Cardiac fibroblast (primary cell): Measurements from ENCODE around the gene MSI1.
A peak's percentile ranks its signal among the peaks of the same experiment; 100 is the strongest.

Source experiments
- DNase-seq, 2 donors: peaks; one replicate each; pipeline versions ENCODE4 v3.0.0 to v3.0.0-alpha.2; 2010; ENCODE audit warnings: low read depth in 2 of 2
- H3K4me3 ChIP-seq, 2 donors: replicated peaks in 1 of 2; 1 replicate in 1 of 2; 2 replicates in 1 of 2; pipeline ENCODE4 v1.5.1; 2011; ENCODE audit warnings: low read depth in 2 of 2, low read length in 2 of 2, mild to moderate bottlenecking in 2 of 2, moderate library complexity in 1 of 2
- TF ChIP-seq, protein P1 (sequence below): IDR thresholded peaks from one replicate; pipeline ENCODE4 v1.5.1; 2011; ENCODE audit warnings: low read depth, mild to moderate bottlenecking, low read length, inconsistent platforms

Gene MSI1

DNA sequence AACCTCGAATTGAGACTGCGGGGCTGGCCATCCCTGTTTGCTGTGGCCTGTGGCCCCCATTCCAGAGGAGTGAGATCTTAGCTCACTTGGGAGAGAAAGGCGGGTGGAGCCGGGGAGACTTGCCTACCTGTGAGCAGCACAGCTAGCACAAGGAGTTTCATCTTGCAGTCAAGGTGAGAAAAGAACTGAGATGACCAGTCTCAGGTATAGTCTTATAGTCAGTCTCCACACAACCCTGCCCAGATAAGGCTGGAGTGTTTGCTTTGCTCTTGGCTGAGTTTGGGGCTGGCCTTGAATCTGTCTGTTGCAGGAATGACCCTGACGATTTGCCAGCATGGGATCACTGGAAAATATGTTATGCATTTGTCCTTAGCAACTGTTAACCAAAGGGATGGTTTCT is 41.4 kb downstream of the MSI1 start, which contains the start of gene PLA2G1B:
PLA2G1B (minus strand) TSS at position 187 of the 400 bp plus-strand sequence; CDS start at position 161, 26 bp downstream.
- DNase-seq, result no peak
- TF ChIP-seq, protein P1, sequence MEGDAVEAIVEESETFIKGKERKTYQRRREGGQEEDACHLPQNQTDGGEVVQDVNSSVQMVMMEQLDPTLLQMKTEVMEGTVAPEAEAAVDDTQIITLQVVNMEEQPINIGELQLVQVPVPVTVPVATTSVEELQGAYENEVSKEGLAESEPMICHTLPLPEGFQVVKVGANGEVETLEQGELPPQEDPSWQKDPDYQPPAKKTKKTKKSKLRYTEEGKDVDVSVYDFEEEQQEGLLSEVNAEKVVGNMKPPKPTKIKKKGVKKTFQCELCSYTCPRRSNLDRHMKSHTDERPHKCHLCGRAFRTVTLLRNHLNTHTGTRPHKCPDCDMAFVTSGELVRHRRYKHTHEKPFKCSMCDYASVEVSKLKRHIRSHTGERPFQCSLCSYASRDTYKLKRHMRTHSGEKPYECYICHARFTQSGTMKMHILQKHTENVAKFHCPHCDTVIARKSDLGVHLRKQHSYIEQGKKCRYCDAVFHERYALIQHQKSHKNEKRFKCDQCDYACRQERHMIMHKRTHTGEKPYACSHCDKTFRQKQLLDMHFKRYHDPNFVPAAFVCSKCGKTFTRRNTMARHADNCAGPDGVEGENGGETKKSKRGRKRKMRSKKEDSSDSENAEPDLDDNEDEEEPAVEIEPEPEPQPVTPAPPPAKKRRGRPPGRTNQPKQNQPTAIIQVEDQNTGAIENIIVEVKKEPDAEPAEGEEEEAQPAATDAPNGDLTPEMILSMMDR, result no peak
- no peak within 1 kb of the TSS for H3K4me3 ChIP-seq

DNA sequence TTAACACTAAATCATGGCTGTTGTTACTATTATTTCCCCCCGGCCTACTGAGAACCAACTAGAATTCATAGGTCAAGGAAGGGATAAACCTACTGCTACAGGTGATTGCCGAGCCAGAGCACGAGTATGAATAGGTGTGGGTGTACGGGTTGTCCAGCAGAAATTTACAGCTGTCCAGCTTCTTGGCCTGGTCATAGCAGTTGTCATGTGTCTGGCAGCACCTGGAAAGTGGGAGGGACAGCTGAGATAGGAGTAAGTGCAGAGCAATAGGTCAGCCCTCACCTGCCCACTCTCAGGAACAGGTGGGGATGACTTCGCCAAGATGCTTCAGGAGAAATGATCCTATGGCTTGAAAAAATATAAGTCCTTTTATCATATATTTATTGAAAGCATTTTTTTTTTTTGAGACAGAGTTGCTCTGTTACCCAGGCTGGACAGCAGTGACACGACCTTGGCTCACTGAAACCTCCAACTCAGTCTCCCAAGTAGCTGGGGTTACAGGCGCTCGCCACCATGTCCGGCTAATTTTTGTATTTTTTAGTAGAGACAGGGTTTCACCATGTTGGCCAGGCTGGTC is 44.0 kb downstream of the MSI1 start:
- TF ChIP-seq, protein P1, result no peak
- H3K4me3 ChIP-seq, result no peak overlapping the region
- DNase-seq, result no peak

DNA sequence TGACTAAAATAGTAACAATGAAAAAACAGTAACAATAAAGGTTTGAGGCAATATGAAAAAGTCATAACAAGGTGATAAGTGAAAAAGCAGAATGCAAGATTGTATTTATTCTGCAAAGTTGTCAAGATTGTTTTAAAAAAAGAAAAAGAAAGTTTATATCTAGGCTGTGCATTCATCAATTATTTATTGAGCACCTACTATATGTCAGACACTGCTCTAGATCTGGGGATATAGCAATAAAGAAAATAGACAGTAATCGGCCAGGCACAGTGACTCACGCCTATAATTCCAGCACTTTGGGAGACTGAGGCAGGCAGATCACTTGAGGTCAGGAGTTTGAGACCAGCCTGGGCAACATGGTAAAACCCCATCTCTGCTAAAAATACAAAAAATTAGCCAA is 45.2 kb downstream of the MSI1 start:
- H3K4me3 ChIP-seq, result no peak overlapping the region
- DNase-seq, result no peak
- TF ChIP-seq, protein P1, result no peak

DNA sequence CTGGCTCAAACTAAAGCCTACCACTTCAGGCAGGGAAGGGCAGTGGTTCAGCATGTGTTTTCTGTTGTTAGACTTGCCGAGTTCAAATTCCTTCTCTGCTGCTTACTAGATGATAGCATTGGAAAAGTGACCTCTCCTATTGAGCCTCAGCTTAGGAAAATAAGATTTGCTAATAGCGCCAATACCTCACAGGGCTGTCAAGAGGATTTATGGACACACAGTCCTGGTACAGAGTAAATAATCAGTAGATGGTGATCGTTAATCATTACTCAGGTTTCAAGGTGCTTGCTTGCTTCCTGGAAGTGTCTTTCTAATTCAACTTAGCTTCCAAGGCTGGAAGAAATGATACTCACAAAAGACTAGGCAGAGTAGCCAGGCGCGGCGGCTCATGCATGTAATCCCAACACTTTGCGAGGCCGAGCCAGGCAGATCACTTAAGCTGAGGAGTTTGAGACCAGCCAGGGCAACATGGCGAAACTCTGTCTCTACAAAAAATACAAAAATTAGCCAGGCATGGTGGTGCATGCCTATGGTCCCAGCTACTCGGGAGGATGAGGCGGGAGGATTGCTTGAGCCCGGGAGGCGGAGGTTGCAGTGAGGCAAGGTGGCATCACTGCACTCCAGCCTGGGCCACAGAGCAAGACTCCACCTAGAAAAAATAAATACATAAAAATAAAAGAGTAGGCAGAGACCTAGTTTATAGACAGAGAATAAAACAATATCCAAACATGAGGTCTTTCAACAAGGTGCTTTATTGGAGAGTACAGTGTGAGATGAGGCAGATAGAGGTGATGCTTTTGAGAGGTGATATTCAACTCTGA is 47.4 kb downstream of the MSI1 start:
- TF ChIP-seq, protein P1, result no peak
- DNase-seq, result no peak
- no peak overlapping the region for H3K4me3 ChIP-seq

DNA sequence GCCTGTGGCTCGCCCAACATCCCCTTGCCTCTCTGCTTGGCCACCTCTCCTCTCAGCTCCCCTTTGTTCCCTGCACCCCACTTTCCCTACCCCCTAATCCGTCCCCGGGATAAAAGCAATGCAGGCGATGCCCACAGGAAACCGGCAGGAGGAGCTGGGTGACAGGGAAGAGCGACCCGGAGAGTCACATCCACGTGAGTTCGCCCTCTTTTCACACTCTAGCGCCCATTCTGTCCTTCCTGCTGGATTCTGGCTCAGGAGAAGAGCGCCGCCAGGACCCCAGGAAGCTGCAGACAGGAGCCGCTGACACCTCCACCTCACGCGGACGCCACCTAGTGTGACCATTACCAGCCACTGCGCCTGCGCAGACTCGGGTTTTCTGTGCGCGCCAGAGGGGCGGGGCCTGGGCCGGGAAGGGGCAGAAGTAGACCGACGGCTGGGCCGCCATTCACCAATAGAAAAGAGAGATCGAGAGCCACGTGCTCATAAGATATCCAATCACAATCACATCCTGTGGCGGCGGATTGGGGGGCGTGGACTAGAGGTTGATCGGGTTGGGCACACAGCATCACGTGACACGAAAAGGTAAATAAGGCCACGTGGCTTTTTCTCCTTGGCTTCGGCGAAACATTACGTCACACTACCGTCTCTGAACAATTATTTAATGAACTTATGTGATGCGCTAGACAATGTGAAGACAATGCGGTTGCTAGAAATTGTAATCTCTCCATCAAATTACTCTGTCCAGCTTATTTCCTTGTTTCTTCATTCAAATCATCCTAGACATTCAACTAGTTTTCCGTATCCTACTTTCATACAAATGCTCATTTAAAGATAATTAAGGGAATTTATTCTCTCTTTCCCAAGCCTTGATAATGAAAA is 51.5 kb downstream of the MSI1 start:
- DNase-seq, result peak; percentile 99 to 100
- peak overlapping the region; percentile 67 for H3K4me3 ChIP-seq
- TF ChIP-seq, protein P1, result peak; percentile 83

DNA sequence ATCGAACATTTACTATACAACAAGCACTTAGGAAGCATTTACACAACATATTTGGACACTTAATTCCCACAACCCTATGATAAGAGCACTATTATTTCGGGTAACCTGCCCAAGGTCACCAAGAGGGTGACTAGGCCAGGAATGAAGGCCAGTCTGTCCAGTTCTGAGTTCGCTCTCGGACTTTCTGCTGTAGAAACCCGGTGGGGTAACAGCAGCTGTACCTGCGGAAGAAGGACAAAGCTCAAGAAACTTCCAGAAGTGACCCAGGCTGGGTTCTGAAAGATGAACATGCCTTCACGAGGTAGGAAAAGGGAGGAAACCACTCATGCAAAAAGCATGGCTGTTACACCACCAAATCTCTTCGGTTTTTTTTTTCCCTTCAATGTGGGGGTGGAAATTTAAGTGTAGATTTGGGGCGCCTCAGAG is 52.2 kb downstream of the MSI1 start:
- DNase-seq, result no peak
- H3K4me3 ChIP-seq, result peak overlapping the region; percentile 67
- TF ChIP-seq, protein P1, result no peak
